Measurements from ENCODE around the gene SHISA5.
"Not testable (repeated sequence)": the region's sequence is repeated elsewhere in the genome, so short reads cannot be mapped to it uniquely, and the experiment has no call there.

GRCh38 chr3:48551651-48552050 is 47.7 kb upstream of the SHISA5 start:
- not testable (repeated sequence) for TF ChIP-seq CTCF (conservative IDR thresholded peaks at IDR 0.05); ZFX (IDR thresholded peaks at IDR 0.05)
